Ishikawa (cell line): ENCODE results near the gene ANKLE1.

Experiments
- CREB1 ChIP-seq: IDR thresholded peaks from 2 replicates; pipeline ENCODE4 v1.6.1; 2012; ENCODE audit warnings: low read depth
- EP300 ChIP-seq: IDR thresholded peaks from 2 replicates; pipeline ENCODE4 v1.6.1; 2012; ENCODE audit warnings: borderline replicate concordance
- FOXM1 ChIP-seq: IDR thresholded peaks from 2 replicates; pipeline ENCODE4 v1.6.1; 2012; ENCODE audit warnings: low read depth, borderline replicate concordance
- MAX ChIP-seq: IDR thresholded peaks from 2 replicates; pipeline ENCODE4 v1.6.1; 2012
- RAD21 ChIP-seq: IDR thresholded peaks from 2 replicates; pipeline ENCODE4 v1.6.1; 2012; ENCODE audit warnings: low read depth
- REST ChIP-seq: IDR thresholded peaks from 2 replicates; pipeline ENCODE4 v1.6.1; 2012; ENCODE audit warnings: low read depth, mild to moderate bottlenecking
- TAF1 ChIP-seq: IDR thresholded peaks from 2 replicates; pipeline ENCODE4 v1.6.1; 2012; ENCODE audit warnings: low read depth, mild to moderate bottlenecking
- TEAD4 ChIP-seq: IDR thresholded peaks from 2 replicates; pipeline ENCODE4 v1.6.1; 2012
- YY1 ChIP-seq: IDR thresholded peaks from 2 replicates; pipeline ENCODE4 v1.6.1; 2012; ENCODE audit warnings: low read depth
- ZBTB7A ChIP-seq: IDR thresholded peaks from 2 replicates; pipeline ENCODE4 v1.6.1; 2012; ENCODE audit warnings: low read depth

GRCh38 chr19:17234911-17235299 lies 46.8 kb upstream of the ANKLE1 start:
- no peak for TF ChIP-seq REST
- no peak for TF ChIP-seq YY1
- TF ChIP-seq FOXM1: no peak
- no peak for TF ChIP-seq RAD21
- no peak for TF ChIP-seq TEAD4
- TF ChIP-seq MAX: no peak
- no peak for TF ChIP-seq EP300
- no peak for TF ChIP-seq TAF1
- peak; percentile 58; the same call in 1 of the 2 replicates for TF ChIP-seq ZBTB7A
- TF ChIP-seq CREB1: no peak
